A673 (cell line): Measurements from ENCODE around the gene PTHLH. TPM values are rescaled to one million over a fixed set of nuclear protein-coding genes. Genes with fewer than 3 reads are reported as not detected.

Experiments used
- BruUV-seq: library from RNA; stranded (reverse); fragments of 400-500 nt; replicated peaks from 2 replicates; lab custom pipeline; 2021; lab: Mats Ljungman, UMichigan
- CTCF ChIA-PET: fragments of 300-600 bp; sonication (Branson Sonifier 250); formaldehyde crosslinking; loops from one replicate; lab custom pipeline; 2022; ENCODE audit warnings: antibody characterized with exemption; lab: Charles Lee
- POLR2A ChIA-PET: fragments of 300-600 bp; sonication (Branson Sonifier 250); formaldehyde crosslinking; loops from one replicate; lab custom pipeline; 2022; ENCODE audit warnings: antibody characterized with exemption; ENCODE audit not compliant: low non-redundant PET; lab: Charles Lee
- DNase-seq: peaks from one replicate; pipeline ENCODE4 v3.0.0-alpha.2; 2015; ENCODE audit warnings: low spot score
- H3K27ac ChIP-seq: fragments of 200-600 bp; sonication (generic); 2 replicates; pipeline ENCODE4 v1.5.1; 2016; ENCODE audit warnings: mixed run types, low read depth, mild to moderate bottlenecking, mixed read lengths, antibody characterized with exemption, low read length; ENCODE audit not compliant: poor library complexity, severe bottlenecking
- H3K27me3 ChIP-seq: fragments of 200-600 bp; sonication (generic); replicated peaks from 2 replicates; pipeline ENCODE4 v1.6.1; 2017; ENCODE audit warnings: mixed run types, low read depth, mild to moderate bottlenecking, mixed read lengths, antibody characterized with exemption, low read length; ENCODE audit not compliant: insufficient read depth, poor library complexity
- H3K36me3 ChIP-seq: fragments of 200-600 bp; sonication (generic); 2 replicates; pipeline ENCODE4 v1.6.1; 2016; ENCODE audit warnings: mixed run types, mild to moderate bottlenecking, mixed read lengths, antibody characterized with exemption, low read length; ENCODE audit not compliant: insufficient read depth, poor library complexity, severe bottlenecking
- H3K4me1 ChIP-seq: fragments of 200-600 bp; sonication (generic); 2 replicates; pipeline ENCODE4 v1.6.1; 2017; ENCODE audit warnings: mixed run types, mild to moderate bottlenecking, mixed read lengths, antibody characterized with exemption, low read length; ENCODE audit not compliant: insufficient read depth, poor library complexity, severe bottlenecking
- H3K4me3 ChIP-seq: fragments of 200-600 bp; sonication (generic); 2 replicates; pipeline ENCODE4 v1.5.1; 2016; ENCODE audit warnings: low read depth, mixed run types, mild to moderate bottlenecking, mixed read lengths, low read length; ENCODE audit not compliant: poor library complexity, severe bottlenecking
- H3K9me3 ChIP-seq: fragments of 200-600 bp; sonication (generic); 2 replicates; pipeline ENCODE4 v1.6.1; 2016; ENCODE audit warnings: mixed run types, low read depth, mild to moderate bottlenecking, mixed read lengths, antibody characterized with exemption, low read length; ENCODE audit not compliant: poor library complexity, severe bottlenecking
- CTCF ChIP-seq: fragments of 300-800, 200-600 bp; sonication (generic); conservative IDR thresholded peaks from 2 replicates; pipeline ENCODE4 v1.5.1; 2017; ENCODE audit warnings: low read depth, mild to moderate bottlenecking, antibody characterized with exemption, low read length, moderate library complexity, mixed read lengths
- EZH2 ChIP-seq: fragments of 200-600 bp; sonication (generic); IDR thresholded peaks from 2 replicates; pipeline ENCODE4 v1.6.1; 2017; ENCODE audit warnings: borderline replicate concordance, low read depth, mild to moderate bottlenecking, mixed read lengths, antibody characterized with exemption, low read length; ENCODE audit not compliant: poor library complexity, severe bottlenecking
- intact Hi-C: fragments of 100-400 bp; cut with micrococcal nuclease; formaldehyde crosslinking; loops from one replicate; pipeline ENCODE4 v1.10.0; 2022; ENCODE audit not compliant: unreplicated experiment
- total RNA-seq: library from RNA; stranded (reverse); gene quantifications from 2 replicates; pipeline ENCODE4 v1.2.3, GENCODE V29; 2021

The PTHLH gene
- total RNA-seq, 1 experiment from 2014 or later: 2.4 TPM

- H3K4me3 ChIP-seq: no peak overlapping the region
- DNase-seq: no peak
- no peaks in the 10 kb centered on the region for H3K27me3 ChIP-seq
- CTCF ChIA-PET: no interaction called here
- H3K4me1 ChIP-seq: no peaks in the 10 kb centered on the region
- no TSS peak for BruUV-seq
- H3K9me3 ChIP-seq: no peaks in the 10 kb centered on the region
- TF ChIP-seq EZH2 (no peak), CTCF (no peak)
- intact Hi-C loops: no loop called here
- no peak overlapping the region for H3K27ac ChIP-seq
- POLR2A ChIA-PET: no interaction called here
- no peaks in the 10 kb centered on the region for H3K36me3 ChIP-seq
Observed at GRCh38 chr12:27996761-27997160, 24.2 kb upstream of the PTHLH start.

GRCh38 chr12:27995406-27995805 is 22.9 kb upstream of the PTHLH start:
- Histone ChIP-seq H3K9me3 (peaks cover 7% of the 10 kb centered on the region), H3K4me1 (no peaks in the 10 kb centered on the region), H3K4me3 (no peak overlapping the region), H3K36me3 (no peaks in the 10 kb centered on the region), H3K27ac (no peak overlapping the region), H3K27me3 (no peaks in the 10 kb centered on the region)
- ChIA-PET POLR2A (no interaction called here), CTCF (no interaction called here)
- intact Hi-C loops: no loop called here
- BruUV-seq: no TSS peak
- no peak for DNase-seq
- no peak for TF ChIP-seq EZH2
- TF ChIP-seq CTCF: no peak

DNA sequence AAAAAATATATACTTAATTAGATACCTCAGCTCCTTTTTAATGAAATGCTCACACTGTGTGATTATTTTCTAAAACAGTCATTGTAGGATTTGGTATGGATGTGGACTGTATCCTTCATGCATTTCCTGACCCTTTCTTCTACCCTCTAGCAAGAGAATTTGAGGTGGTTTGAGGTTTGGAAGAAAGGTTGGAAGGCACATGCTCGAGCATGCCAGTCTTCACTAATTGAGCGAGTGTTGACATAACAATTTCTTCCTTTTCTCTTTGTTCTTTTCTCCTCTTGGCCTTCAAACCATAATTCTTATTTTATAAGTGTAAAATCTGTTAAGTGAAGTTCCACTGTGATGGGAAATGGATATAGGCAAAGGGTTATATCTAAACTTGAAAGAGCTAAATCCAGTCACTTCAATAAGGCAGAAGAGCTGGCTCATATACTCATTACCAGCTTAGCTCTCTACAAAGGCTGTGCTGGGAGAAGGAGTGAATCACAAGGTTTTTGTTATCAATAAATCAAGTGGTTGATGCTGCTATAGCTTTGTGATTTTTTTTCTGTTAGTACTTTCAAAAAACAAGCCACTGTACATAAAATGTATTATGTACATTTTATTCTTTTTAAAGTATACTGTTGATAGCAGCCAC is 16.2 kb upstream of the PTHLH start:
- CTCF ChIA-PET: no interaction called here
- no peak overlapping the region for H3K27ac ChIP-seq
- no peaks in the 10 kb centered on the region for H3K36me3 ChIP-seq
- no TSS peak for BruUV-seq
- no peaks in the 10 kb centered on the region for H3K27me3 ChIP-seq
- intact Hi-C loops: no loop called here
- TF ChIP-seq CTCF (no peak), EZH2 (no peak)
- no peaks in the 10 kb centered on the region for H3K4me1 ChIP-seq
- DNase-seq: no peak
- H3K9me3 ChIP-seq: peaks cover 7% of the 10 kb centered on the region
- POLR2A ChIA-PET: interaction anchor here (0.5 kb wide), 1 partner anchor 19 kb away, joined by 3 read pairs; no protein-coding TSS in a partner anchor
- no peak overlapping the region for H3K4me3 ChIP-seq
